Stimulated activated CD8-positive, alpha-beta memory T cell treated with anti-CD3 and anti-CD28 coated beads, Interleukin-12 subunit alpha, Interleukin-12 subunit beta, amount 100 ng/mL, for 1 hour (primary cell): Measurements from ENCODE around the gene OAF.

Experiments used
- DNase-seq: peaks from one replicate; pipeline ENCODE4 v3.0.0-alpha.2; 2020; ENCODE audit warnings: low read depth

The OAF gene

DNA sequence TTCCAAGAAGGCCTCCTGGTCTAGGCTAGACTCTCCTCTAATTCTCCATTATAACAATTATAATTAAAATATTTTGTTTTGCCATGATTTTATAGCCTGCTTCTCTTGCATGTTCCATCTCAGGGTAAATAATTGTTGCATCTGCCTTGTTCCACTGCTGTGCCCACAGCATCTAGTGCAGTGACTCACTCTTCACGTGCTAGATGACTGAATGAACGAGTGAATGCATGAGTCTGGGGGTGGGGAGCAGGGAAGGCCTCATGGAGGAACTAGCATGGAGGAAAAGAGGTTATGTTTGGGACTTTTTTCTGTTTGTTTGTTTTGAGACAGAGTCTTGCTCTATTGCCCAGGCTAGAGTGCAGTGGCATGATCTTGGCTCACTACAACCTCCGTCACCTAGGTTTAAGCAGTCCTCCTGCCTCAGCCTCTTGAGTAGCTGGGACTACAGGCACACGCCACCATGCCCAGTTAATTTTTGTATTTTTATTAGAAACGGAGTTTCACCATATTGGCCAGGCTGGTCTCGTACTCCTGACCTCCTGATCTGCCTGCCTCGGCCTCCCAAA lies 5.2 kb upstream of the OAF start:
- DNase-seq, result no peak

DNA sequence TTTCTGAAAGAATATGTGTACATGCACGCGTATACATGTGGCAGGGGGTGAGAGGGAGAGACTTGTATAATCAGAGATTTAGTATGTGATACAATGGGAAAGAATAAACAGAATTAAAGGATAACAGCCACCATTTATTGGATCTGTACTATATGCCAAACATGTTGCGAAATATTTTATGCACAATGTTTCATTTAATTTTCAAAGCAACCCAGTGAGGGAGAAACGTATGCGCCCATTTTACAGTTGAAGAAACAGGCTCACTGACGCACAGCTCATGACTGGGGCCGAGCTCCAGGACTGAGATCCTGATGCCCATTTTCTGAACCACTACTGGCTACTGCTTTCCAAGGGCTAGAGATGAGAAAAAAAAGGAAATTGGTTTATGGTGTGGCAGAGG lies 3.3 kb upstream of the OAF start:
- no peak for DNase-seq

DNA sequence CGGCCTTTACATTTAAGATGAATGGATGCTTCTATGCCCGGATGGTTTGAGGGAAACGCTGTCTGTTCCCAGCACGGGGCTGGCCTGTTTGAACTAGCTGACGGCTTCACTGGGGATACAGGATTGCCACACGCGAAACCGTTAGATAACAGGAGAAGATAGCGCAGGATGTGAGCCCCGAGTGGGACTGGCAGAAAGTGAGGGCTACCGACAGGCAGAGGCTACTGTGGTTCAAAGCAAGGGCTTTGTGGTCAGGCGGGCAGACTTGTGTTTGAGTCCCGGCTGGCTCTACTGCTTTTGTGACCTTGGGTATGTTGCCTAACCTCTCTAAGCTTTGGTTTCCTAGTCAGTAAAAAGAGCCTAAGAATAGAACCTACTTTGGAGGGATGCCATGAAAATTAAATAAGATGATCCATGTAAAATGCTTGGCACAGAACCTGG lies 2.8 kb upstream of the OAF start:
- DNase-seq, result no peak

DNA sequence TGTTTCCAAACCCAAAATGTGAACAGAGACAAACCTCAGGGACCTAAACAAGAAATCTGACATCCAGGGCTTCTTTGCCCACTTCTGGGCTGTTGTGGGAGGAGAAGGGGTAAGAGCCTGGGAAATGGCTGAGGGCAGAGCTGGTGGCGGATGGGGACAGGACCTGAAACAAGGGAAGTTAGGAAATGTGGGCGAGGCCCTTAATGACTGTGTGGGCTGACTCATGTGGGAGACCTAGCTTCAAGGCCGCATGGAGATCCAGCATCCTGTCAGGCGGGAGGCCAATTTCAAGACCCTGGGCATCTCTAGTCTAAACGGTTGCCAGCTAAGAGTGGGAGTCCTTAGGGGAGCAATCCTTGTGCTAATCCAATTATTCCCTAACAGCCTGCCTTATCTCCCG lies 2.1 kb upstream of the OAF start:
- DNase-seq, result no peak

DNA sequence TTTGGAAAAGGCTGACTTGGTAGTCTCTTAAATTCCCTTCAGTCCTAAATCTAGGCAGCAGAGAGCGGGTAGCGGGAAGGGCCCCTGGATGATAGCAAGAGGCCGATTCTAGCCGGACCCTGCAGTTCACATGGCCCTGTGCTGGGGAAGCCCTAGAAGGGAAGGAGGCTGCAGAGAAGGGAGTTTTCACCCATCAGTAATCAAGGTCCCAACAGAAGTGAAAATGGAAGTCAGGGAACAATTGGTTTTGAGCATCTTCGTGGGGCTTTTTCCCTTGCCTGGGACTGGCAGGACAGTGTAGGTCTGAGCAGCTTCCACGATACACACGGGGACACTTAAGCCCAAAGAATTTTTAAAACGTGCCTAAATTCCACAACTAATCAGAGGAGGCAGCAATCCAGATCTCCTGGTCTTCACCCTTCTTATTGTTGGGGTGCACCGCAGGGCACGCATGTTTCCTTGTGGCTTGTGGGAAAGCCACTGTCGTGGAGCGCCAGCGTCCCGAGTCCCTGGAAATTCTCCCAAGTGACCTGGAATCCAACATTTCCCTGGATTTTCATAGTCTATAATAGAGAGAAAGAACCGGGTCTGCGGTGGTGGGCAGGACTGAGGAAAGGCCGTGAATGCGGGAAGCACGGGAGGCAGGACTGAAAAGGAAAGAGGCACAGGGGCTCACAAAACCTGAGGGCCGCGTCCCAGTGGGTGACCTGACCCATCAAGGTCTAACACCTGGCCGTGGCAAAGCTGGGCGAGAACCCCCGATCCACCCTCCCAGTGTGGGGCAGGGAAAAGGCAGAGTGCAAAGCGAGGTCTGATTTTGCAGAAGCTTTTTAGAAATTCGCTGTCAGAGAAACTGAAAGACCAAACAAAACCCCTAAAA lies 846 bp upstream of the OAF start:
- no peak for DNase-seq

DNA sequence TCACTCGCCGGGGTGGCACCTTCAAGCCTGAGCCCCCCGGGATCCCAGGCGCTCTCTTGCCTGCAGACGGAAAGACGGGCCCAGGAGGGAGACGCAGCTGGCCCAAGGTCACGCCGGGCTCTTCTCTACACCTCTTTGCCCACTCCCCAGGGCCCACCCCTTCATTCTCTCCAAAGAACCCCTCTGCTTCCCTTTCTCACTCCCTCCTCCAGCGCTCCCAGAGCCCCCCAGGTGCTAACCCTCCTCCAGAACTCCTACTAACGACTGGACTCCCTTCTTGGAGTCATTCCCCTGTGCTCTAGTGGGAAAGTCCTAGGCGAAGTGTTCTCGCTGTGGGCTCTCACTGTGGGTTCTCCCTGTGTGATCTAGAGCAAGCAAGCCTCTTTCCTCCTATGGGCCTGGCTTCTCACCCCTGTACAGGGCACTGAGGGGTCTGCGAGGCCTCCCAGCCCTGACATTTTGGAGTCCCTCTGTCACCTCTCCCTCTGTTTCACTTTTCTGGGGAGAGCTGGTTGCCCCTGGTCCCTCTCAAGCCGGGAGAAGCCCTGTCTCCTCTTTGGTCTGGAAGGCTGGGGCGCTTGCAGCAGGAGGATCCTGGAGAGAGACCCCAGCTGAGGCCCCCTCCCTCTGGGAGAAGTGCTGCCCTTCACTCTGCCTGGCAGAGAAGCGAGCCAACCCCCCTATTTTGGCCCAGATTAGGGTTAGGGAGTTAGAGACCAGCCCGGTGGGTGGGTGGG lies 858 bp downstream of the OAF start:
- DNase-seq, result no peak

DNA sequence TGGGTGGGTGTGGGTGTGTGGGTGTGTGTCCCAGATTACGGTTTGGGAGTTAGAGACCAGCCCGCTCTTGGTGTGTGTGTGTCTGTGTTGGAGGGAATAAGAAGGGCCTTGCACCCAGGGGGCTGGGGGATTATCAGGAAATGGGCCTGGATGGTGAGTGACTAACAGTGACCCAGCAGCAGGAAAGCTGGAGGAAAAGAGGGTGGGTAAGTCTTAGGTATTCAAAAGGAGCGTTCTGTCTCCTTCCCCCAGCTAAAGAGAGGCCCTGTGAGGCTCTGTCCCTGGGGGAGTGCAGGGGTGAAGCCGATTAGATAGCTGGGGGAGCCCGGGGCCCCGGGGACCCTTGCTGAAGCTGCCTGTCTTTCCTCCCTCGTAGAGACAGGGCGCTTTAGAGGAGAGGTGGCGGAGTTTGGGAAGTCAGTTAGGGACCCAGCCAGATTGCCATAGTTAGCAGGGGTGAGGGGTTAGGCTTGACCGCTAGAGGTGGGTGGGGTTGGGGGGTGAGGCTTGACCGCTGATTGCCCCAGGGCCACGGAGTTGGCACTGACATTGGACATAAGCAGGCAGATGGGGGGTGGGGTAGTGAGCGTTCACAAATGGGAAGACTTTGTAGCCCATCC lies 1.5 kb downstream of the OAF start:
- DNase-seq, result no peak

DNA sequence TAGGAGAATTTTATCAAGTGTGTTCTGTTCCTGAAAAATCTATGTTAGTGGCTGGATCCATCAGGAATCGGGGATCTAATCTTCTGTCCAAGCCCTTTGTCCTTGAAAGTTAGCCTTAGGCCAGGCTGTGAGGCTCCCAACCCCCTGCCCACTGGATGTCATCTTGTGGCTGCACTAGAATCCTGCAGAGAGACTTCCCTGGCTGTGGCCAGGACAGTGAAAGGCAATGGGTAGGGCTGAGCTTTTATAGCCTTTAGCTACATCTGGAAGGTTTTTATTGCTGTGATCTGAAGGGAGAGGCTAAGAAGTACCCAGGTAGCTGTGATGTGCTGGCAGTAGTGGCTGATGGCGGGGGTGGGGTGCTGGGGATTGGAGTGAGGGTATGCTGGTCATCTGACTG lies 2.1 kb downstream of the OAF start:
- DNase-seq, result no peak

DNA sequence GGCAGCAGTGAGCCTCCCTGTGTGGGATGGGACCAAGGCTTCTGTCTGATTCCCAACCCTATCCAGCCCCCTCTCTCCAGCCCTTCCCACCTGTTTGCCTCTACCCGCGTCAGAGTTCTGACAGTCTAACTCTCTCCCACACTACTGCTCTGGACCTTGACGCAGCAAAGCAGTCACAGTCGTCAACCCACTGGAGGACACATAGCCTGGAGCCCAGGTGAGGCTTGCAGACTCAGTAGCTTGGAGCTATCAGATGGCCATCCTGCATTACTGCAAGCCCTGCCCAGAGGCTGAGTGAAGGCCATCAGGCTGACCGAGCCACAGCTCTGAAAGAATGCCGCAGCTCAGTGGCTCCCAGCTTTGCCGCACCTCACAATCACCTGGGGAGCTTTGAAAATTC lies 3.7 kb downstream of the OAF start:
- DNase-seq, result no peak

DNA sequence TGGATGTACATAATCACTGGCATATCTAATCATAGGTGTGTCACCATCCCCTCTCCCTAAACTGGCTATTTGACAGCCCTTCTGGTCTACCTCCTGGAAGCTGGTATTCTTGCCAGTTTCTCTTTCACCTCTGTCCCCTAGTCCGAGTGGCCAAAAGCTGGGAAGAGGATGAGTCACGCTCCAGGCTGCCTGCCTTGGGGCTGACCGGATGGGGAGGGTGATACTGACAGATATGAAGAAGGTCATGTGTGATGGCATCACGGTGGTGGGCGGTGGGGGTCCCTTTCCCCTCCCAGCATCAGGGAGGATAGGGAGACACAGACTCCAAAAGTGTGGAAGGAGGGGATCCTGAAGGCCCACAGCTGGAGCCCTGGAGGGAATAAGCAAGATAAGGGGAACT lies 4.8 kb downstream of the OAF start:
- no peak for DNase-seq

DNA sequence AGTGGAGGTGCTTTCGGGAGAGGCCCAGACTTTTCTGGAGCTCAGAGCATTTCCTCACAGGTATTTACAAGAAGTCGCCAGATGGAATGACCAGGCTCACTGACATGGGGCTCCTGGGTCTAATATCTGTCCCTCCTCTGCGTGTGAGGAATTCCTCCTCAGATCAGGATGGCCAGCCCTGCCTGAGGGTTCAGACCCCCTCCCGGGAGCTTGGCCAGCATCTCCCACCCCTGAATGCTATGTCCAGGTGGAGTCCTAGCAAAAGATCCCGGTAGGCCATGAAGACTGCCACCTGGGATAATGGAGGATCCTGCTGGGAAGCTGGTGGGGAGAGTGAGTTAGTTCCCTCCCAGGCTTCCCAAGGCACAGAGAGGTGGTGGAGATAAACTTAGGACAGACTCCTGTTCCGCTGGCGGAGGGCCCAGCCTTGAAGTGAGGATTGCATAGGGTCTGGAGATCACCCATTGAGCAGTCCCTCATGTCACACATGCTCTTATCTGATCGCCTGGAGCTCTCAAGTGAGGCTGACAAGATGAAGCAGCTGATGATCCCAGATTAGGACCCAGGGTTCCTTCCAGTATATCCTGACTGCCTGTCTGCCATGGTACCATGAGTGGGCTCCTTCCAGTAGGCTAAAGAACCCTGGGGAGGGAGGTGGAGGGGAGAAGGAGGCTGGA lies 5.7 kb downstream of the OAF start:
- no peak for DNase-seq

DNA sequence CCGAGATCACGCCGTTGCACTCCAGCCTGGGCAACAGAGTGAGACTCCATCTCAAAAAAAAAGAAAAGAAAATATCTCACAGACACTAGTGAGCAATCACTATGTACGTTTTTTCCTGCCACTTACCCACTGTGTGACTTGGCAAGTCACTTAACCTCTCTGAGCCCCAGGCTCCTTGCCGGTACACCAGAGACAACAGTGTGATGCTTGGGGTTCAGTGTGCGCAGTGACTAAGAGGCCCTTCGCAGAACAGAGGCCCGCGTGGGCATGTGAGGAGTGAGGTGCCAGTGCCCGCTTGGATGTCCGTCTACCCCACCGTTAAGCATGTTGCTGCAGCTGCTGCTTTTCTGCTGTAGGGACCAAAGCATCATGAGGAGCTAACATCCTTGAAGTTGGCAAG lies 6.7 kb downstream of the OAF start:
- DNase-seq, result no peak

DNA sequence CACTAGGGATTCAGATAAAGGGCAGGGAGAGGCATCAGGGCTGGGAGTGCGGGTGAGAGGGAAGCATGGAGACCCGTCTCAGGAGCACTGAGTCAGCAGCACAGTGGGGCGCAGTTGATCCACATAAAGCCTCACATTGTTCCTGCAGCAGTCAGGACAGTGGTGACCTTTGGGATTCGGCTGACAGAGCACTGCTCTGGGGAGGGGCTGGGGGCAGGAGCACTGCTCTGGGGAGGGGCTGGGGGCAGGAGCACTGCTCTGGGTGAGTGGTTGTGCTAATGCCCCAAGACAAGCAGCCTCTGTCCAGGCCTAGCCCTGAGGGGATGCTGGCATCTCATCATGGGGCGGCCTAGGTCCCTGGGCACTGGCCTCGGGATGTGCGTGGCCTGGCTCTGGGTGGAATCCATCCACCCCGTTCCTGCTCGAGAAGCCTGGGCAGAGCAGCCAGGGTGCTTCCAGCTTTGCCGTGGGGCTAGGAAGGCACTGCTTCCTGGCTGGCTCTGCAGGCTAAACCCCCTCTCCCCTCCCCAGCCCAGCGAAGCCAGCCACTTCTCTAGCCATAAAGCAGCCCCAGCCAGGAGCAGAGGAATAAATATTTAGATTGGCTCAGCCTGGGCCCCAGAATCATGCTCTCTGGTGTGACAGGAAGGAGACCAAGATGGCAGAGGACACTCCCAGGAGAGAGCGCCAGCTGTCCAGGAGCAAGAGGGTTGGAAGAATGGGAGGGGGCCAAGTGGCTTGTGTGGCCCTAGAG lies 7.3 kb downstream of the OAF start:
- DNase-seq, result no peak

DNA sequence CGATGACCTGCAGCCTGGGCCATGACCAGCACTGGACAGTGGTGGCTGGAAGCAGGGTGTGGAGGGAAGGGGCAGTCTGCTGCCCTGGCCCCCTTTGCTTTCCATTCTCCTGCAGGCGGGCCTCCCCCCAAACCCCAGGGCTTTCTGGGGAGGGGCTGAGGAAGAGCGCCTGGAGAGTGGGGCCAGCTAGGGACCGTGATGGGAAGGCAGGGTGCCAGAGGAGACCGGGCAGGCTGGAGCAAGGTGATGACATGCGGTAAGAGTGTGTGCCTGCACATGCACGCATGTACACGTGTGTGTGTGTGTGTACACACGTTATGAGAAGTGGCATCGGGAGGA lies 7.8 kb downstream of the OAF start:
- DNase-seq, result no peak

DNA sequence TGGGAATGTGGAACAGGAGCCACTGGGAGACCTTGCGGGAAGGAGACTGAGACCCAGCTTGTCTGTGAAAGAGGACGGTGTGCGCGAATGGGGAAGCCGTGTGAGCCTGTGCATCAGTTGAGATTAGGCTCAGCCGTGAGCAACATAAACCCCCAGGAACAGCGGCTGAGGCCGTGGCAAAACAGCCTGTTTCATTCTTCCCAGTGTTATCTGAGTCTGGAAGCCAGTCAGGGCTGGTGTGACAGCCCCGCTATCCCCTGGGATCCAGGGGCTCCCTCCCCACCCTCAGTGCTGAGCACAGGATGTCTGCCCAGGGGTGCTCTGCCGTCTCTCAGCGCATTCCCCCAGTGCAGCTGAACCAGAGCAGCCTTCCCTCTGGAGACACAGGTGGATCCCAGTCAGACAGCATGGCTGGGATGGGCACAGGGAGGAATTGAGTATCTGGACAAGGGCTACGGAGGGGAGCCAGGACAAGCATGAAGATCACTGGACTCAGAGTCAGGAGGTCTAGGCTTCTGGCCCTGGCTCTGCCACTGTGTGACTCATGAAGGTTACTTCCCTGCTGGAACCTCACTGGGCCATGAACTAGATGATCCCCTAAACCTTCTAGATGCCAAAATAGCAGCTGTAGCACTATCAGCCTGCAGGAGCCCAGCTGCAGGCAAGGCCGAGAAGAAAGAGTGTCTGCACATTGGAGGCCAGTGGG lies 8.6 kb downstream of the OAF start:
- DNase-seq, result no peak

DNA sequence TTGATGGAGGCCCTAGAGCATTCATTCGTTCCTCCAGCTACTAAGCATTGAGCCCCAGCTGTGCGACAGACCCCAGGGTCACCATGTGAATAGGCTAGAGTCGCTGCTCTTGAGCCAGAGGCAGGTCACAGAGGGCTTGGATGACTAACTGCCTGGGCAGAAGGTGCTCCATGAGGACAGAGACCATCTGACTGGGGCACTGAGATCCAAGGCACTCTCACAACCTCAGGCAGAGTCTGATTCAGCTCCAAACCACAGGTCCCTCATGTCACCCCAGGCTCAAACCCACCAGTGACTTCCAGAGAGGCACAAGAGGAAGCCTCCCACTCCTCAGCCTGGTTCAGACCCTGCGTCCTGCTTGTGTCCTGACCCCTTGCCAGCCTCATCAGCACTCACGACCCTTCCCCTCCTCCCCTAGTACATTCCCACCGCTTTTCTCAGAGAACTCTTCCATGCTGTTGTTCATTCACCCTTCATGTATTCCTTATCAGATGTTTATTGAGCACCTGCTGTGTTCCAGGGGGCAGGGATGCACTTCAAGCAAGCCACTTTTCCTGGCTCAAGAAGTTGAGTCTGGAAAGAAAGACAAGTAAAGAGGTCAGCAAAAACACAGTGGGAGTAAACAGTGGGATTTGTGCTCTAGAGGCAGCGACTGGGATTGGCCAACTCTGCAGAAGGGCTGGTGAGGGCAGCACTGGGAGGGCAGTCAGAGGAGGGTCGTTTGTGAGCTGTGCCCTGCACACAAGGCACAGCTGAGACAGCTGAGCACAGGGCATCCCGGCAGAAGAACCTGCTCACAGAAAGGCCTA lies 9.3 kb downstream of the OAF start:
- no peak for DNase-seq

DNA sequence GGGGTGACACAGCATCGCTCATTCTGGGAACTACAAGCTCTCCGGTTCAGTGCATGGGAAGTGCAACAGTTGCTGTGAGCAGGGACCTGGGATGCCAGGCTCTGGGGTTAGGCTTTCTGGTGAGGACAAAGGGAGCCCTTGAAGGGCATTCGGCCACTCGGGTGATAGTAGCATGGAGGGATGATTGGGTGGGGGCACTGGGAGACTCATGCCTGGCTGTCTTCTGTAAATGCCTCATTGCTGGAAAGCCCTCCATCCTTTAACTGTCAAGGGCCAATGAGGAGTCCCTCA lies 9.9 kb downstream of the OAF start:
- DNase-seq, result no peak

DNA sequence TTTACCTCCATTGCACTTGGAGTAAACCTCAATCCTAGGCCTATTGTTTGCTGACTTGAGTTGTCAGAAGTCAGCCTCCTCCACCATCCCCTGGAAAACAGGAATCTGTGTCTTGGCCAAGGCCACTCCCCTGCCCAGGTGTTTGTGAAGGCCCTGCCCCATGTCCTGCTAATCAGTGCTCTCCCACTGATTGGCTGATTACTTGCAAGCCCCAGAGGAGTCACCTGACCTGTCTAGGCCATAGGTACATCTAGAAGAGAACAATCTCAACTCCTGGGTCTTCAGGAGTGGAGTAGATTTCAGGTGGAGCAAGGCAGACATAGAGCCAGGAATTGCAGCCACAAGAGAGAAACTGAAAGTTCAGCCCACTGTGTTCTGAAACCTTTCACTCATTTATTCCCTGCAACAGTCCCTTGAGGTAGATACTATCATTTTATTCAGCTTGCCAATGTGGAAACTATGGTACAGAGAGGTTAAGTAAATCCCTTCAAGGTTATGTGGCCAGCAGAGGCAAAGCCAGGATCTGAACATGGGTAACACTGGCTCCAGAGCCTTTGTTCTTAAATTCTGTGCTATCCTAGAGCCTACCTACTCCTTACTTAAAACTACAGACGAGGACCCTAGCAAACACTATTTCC lies 10.4 kb downstream of the OAF start:
- DNase-seq, result no peak

DNA sequence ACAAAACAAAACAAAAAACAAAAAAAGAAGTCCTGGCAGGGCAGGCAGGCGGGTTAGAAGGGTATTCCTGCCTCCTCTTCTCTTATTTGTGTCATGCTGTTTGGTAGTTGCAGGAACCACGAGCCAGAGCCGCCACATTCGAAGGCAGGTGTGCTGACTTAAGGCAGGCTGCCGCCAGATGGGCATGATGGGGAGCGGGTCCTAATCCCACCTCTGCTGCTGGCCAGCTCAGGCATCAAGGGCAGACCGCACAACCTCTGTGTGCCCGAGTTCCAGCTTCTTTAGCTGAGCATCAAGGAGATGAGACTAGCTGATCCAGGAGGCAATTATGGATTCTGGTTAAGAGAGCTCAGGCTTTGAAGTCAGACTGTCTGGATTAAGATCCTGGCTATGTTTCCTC lies 12.1 kb downstream of the OAF start:
- DNase-seq, result no peak

DNA sequence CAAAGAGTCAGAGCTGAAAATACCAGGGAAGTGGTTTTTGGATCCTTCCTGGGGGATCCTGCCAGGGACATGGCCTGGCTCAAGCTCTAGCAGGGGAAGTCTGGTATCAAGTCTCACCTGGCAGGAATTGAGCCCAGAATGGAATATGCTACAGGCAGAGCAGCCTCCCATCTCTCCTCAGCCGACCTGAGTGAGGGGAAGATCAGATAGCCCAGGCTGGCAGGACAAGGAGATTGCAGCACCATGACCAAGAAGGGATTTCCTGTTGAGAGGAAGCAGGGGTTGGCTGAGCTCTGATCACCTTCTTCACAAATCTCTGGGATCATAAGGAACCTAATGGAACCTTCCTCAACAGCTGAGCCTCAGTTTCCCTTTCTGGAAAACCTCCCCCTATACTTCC lies 13.0 kb downstream of the OAF start:
- no peak for DNase-seq
